ENCODE measurements around the gene PAXX.
"Not testable (repeated sequence)": the region's sequence is repeated elsewhere in the genome, so short reads cannot be mapped to it uniquely, and the experiment has no call there.

The PAXX gene

DNA sequence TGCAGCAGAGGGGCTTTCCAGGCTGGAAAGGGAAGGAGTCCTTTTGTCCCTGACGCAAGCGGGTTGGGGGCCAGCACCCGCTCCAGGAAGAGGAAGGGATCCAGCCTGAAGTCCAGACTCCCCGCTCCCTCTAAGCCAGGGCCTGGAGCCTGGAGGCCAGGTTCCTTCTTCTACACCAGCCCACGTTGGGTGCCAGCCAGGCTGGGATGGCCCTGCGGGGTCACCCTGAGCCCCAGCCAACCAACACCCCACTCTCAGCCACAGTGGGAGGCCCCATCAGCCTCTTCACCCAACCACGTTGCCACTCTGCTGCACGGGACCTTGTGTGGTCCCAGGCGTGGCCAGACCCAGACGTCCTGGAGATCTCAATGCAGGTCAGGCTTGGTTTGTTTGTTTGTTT, 40.6 kb downstream of the PAXX start:
- DNase-seq (ENCODE audit: low spot score) = peak; percentile 30

DNA sequence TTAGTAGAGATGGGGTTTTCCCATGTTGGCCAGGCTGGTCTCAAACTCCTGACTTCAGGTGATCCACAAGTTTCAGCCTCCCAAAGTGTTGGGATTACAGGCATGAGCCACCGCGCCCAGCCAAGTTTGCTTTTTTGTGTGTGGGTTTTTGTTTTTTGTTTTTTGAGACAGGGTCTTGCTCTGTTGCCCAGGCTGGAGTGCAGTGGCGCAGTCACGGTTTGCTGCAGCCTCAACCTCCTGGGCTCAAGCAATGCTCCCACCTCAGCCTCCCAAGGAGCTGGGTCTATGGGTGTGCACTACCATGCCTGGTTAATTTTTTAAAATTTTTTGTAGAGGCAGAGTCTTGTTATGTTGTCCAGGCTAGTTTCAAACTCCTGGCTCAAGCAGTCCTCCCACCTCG, 41.3 kb downstream of the PAXX start:
- not testable (repeated sequence) for DNase-seq (ENCODE audit: low spot score)

DNA sequence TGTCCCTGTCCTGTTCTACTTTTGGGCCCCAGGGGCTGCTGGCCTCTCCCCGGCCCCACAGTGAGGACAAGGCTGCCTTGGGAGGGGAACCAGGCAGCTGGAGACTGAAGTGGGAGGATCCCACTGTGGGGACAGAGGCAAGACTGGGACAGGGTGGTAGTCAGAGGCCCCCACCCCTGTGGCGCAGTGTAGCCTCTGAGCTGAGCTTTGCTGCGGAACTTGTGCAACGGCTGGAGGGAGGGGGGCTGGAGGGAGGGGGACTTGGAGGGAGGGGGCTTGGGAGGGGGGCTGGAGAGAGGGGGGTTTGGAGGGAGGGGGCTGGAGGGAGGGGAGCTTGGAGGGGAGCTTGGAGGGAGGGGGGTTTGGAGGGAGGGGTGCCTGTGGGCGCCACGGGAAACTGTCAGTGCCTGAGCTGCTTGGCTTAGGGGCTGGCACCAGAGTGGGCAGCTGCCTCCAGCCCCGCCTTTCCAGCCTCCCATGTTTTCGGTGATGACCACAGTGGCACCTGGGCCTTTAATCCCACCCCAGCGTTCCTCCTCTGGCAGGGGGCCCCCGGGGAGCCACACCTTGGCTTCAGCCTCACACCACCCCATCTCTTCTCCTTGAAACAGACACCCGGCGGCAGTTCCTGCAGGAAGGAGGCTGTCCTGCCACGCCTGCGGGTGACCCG, 42.0 kb downstream of the PAXX start:
- DNase-seq (ENCODE audit: low spot score) = no peak

DNA sequence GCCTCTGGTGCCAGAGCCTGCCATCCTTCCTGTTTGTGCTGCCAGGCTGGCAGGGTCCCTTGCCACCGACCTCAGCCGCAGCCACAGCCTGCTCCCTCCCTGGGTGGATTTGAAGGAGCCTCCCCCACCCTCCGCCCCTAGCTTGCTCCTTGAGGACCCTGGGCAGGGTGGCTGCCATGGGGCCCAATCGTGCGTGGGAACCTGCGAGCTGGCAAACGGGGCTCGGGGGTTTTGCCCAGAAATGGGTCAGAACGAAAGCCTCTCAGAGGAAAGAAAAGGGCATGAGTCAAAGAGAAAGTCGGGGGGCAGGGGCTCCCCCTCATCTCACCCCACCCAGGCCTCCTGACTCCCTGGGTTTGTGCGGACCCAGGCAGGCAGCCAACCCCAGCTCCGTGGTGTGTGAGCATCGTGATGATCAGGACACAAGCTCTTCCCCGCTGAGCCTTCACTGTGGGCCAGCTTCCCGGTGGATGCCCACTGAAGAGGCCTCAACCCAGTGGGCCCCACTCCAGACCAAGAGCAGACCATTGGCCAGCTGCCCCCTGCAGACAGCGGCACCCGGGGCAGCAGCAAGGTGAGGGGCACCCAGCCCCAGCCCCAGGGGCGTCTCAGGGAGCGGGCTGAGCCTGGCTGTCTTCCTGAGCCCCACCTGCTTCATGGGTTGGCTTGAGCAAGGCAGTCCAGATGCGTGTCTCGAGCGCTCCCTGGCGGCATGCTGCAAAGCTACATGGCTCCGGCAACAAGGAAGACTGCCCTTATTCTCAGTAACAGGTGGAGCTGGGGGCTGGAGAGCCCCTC, 42.7 kb downstream of the PAXX start:
- DNase-seq (ENCODE audit: low spot score) = peak; percentile 87

DNA sequence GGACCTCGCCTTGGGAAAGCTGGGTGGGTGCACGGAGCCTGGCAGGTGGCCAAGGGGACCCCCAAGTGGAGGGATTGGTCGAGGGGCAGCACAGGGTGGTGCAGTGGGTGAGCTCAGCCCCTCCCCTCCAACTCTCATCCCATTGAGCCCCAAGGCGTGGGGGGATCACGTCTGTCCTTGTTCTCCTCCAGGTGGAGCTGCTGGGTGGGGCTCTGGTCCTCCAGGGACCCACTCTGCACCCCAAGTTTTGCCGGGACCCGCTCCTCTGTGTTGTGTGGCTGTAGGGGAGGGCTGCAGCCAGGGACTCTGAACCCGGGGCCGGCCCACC, 43.2 kb downstream of the PAXX start:
- DNase-seq (ENCODE audit: low spot score) = no peak

DNA sequence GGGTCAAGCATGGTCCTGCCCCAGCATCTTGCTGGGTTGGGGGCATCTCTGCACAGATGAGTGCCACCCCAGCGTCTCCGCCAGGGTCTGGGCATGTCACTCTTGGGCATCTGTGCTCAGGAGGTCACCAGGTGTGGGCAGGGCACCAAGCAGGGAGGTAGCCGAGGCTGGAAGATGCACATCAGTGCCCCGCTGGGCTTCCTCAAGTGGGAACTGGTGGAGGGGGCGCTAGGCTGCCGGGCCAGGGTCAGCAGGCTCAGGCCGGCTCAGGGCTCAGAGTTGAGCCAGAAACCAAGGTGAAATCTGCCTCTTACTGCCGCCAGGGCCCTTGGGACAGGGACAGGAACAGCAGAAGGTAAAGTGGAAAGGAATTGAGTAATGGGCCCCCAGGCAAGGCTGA, 43.7 kb downstream of the PAXX start:
- no peak for DNase-seq (ENCODE audit: low spot score)

DNA sequence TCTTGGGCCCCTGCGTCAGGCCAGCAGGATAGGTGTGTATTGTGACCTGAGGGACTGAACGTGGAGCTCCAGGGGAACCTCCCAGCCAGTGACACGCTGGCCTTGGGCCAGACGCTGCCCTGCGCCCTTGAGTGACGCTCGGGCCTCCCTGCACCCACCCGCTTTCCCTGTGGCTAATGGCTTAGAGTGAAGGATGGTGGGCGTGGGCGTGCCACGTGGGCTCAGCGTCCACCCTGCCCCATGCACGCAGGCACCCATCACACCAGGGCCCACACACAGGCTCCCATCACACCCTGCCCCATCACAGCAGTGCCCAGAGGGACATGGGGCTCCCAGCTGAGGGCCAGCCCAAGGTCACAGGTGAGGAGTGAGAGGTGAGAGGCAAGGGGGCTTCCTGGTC, 44.8 kb downstream of the PAXX start:
- no peak for DNase-seq (ENCODE audit: low spot score)

DNA sequence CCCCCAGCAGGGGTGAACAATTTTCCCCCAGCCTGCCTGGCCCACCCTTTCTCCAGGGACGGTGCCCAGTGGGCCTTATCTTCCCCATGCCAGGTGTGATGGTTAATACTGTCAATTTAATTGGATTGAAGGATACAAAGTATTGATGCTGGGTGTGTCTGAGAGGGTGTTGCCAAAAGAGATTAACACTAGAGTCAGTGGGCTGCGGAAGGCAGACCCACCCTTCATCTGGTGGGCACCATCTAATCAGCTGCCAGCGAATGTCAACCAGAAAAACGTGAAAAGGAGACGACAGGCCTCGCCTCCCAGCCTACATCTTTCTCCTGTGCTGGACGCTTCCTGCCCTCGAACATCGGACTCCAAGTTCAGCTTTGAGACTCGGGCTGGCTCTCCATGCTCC, 45.3 kb downstream of the PAXX start:
- no peak for DNase-seq (ENCODE audit: low spot score)

DNA sequence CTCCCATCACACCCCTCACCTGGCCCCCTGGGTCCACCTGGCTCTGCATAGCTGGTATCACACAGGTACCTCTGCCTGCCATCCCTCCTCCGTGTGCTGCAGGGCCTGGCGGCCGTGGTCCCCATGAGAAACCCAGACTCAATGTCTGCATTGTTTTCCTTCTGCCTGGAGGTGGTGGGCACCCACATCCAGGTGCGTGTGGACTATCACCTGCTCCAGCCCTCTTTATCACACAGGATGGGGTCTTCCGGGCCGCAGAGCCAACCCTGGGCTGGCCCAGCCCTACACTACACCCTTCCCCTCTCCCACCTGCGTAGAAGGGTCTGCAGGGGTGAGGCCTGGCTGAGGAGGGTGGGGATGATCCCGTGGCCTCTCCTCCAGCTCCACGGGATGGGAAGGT, 46.7 kb downstream of the PAXX start:
- no peak for DNase-seq (ENCODE audit: low spot score)

DNA sequence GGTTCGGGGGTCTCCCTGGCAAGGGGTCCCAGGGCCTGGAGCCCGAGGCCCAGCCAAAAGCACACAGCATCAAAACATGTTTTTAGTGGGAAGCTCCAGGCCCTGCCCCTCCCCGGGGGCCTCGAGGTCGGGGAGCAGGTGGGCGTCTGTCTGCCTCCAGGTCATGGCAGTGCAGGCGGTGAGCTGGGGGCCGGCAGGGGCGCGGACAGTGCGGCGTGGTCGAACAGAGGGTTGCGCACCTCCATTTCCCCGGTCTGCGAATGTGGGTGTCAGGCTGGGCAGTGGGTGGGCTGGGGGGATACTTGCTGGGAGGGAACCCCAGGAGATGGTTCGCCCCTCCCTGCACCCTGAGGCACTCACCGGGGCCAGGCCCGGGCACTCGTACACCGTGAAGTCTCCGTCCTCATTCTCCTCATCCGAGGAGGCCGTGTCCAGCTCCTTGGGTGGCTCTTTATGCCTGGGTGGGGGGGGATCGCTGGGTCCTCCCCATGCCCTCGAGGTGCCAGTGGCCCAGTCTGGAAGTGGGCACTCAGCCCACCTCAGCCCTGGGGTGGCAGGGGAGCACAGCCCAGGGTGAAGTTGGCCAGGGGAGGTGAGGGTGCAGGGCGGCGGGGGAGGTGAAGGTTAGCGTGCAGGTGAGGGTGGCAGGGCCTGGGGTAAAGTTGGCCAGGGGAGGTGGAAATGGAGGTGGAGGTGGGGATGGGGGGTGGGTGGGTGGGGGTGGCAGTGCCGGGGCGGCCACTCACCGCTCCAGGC, 47.6 kb downstream of the PAXX start:
- DNase-seq (ENCODE audit: low spot score) = no peak

DNA sequence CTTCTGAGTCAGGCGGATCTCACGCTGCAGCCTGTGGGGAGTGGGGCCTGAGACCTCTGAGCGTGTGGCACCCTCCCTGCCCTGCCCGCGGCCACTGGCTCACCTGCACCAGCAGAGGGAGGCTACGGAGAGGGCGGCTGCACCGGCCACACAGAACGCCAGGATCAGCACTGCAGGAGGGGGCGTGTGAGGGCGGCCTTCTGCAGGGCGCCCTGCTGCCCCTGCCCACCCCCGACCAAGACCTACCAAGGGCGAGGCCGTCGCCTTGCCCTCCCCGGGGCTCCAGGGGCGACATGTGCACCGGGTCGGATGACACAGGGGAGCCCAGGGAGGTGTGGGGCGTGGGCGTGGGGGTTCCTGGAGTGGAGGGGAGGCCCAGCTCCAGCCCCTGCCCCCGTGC, 48.3 kb downstream of the PAXX start:
- DNase-seq (ENCODE audit: low spot score) = no peak

DNA sequence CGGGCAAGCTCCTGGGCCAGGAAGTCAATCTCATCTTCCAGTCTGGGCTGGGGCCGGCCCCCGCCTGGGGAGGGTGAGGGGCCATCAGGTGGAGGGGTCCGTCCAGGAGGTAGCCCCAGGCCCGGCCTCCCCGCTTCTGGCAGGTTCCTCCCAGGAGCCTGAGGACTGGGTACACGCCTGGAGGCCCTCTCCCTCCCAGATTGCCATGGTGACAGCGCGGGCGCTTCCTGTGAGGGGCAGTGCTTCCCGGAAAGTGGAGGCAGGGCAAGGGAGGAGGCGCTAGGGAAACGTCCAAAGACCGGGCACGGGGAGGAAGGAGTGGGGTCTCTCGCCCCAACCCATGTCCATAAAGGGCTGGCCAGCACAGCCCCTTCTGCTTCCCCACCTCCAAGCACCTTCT, 48.9 kb downstream of the PAXX start:
- DNase-seq (ENCODE audit: low spot score) = no peak

DNA sequence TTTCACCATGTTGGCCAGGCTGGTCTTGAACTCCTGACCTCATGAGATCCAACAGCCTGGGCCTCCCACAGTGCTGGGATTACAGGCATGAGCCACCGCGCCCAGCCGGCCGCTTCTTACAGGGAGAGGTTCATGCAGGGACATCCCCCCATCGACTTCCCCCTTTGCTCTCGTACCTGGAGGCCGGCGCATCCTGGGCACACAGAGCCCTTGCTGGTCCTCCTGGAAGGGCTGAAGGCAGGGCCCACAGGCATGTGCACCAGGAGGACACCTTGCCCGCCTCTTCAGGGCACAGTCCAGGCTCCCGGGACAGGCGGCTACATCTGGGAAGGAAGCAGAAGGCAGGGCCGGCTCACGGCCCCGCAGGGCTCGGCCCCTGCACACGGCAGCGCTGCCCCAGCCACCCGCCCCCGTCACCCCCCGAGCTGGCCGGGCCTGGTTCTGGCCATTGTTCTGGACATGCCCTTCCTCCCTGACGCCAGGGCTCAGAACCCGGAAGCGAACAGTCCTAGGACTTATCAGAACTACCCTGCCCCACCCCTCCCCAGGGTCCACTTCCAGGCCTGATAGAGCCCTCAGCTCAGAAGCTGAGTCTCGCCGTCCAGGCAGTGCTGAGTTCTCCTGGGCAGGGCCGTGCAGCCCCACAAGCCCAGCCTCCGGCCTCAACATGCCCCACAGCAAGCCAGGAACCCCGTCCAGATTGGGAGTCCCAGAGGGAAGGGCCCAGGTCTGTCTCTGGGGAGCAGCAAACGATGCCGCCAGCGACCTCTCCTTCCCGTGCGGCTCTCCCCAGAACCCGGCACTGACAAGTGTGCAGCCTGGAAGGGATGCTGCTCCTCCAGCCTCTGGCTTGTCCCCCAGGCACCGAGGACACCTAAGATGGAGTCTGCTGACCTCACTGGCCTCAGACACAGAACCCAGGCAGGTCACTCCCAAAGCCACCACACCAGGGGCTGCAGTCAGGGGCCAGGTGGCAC, 50.8 kb downstream of the PAXX start:
- DNase-seq (ENCODE audit: low spot score) = no peak
